GM23248 (cell line): ENCODE data around the gene GPR173.

ENCODE experiments used
- EZH2 ChIP-seq: fragments of 200-600 bp; sonication (generic); IDR thresholded peaks from 2 replicates; pipeline ENCODE4 v1.6.1; 2018; ENCODE audit warnings: antibody characterized with exemption, mild to moderate bottlenecking; ENCODE audit not compliant: insufficient read depth, poor library complexity, severe bottlenecking
- EZH2phosphoT487 ChIP-seq: fragments of 200-600 bp; sonication (generic); IDR thresholded peaks from 2 replicates; pipeline ENCODE4 v1.6.1; 2018; ENCODE audit warnings: antibody characterized with exemption, moderate library complexity, mild to moderate bottlenecking, low read depth; ENCODE audit not compliant: insufficient read depth

- TF ChIP-seq EZH2: no peak
- TF ChIP-seq EZH2phosphoT487: no peak
These were observed 6.8 kb downstream of the GPR173 start for GRCh38 chrX:53055244-53055849.
